WTC11 (cell line): ENCODE data around the gene SLC10A7. TPM values are rescaled to one million over a fixed set of nuclear protein-coding genes. Genes with fewer than 3 reads are reported as not detected.

ENCODE experiments used
- ATAC-seq: fragments of 200-7000 bp; cut with Tn5 transposase; 2 replicates; pipeline ENCODE4 v1.10.0; 2021; ENCODE audit warnings: mild to moderate bottlenecking, moderate library complexity
- CTCF ChIA-PET: fragments of 300-600 bp; sonication (Branson Sonifier 250); formaldehyde crosslinking; loops from one replicate; lab custom pipeline; 2021; ENCODE audit warnings: antibody characterized with exemption; lab: Charles Lee
- POLR2A ChIA-PET: fragments of 350-600 bp; sonication (Branson Sonifier 250); formaldehyde crosslinking; loops from one replicate; lab custom pipeline; 2021; ENCODE audit warnings: antibody characterized with exemption; lab: Charles Lee
- DNase-seq: peaks from one replicate; pipeline ENCODE4 v3.0.0; 2021; ENCODE audit warnings: low spot score
- H3K27ac Mint-ChIP-seq: 2 replicates; pipeline ENCODE4 v1.8.0; 2021; ENCODE audit warnings: mixed read lengths
- H3K27me3 Mint-ChIP-seq: 2 replicates; pipeline ENCODE4 v1.8.0; 2021; ENCODE audit warnings: low read depth, mild to moderate bottlenecking, moderate library complexity, mixed read lengths
- H3K36me3 Mint-ChIP-seq: 2 replicates; pipeline ENCODE4 v1.8.0; 2021; ENCODE audit warnings: mixed read lengths
- H3K4me1 Mint-ChIP-seq: 2 replicates; pipeline ENCODE4 v1.8.0; 2022; ENCODE audit warnings: mixed read lengths
- H3K4me3 Mint-ChIP-seq: 2 replicates; pipeline ENCODE4 v1.8.0; 2021; ENCODE audit warnings: mild to moderate bottlenecking, moderate library complexity, mixed read lengths
- H3K9me3 Mint-ChIP-seq: 2 replicates; pipeline ENCODE4 v1.8.0; 2021; ENCODE audit warnings: mixed read lengths
- CREB1 ChIP-seq: sonication (generic); formaldehyde crosslinking; IDR thresholded peaks from 2 replicates; pipeline ENCODE4 v1.8.0; 2023; ENCODE audit warnings: mild to moderate bottlenecking, missing genetic modification reagents
- CREM ChIP-seq: sonication (generic); formaldehyde crosslinking; IDR thresholded peaks from 2 replicates; pipeline ENCODE4 v1.8.1; 2022; ENCODE audit warnings: mild to moderate bottlenecking, missing genetic modification reagents, moderate library complexity
- EMX1 ChIP-seq: fragments of 250-450 bp; sonication (Bioruptor Pico); IDR thresholded peaks from 2 replicates; pipeline ENCODE4 v1.8.0; 2021; ENCODE audit warnings: mild to moderate bottlenecking
- GABPB1 ChIP-seq: sonication (generic); formaldehyde crosslinking; IDR thresholded peaks from 2 replicates; pipeline ENCODE4 v1.8.1; 2023; ENCODE audit warnings: mild to moderate bottlenecking, missing genetic modification reagents
- JUN ChIP-seq: sonication (generic); formaldehyde crosslinking; IDR thresholded peaks from 2 replicates; pipeline ENCODE4 v1.8.0; 2023; ENCODE audit warnings: mild to moderate bottlenecking, missing genetic modification reagents
- MXD4 ChIP-seq: fragments of 250-450 bp; sonication (Bioruptor Pico); IDR thresholded peaks from 2 replicates; pipeline ENCODE4 v1.8.0; 2021; ENCODE audit warnings: mild to moderate bottlenecking, moderate library complexity, borderline replicate concordance
- MYBL2 ChIP-seq: sonication (generic); formaldehyde crosslinking; IDR thresholded peaks from 2 replicates; pipeline ENCODE4 v1.8.1; 2023; ENCODE audit warnings: mild to moderate bottlenecking, moderate library complexity, missing genetic modification reagents
- NR1H2 ChIP-seq: sonication (generic); formaldehyde crosslinking; IDR thresholded peaks from 2 replicates; pipeline ENCODE4 v1.9.0; 2021; ENCODE audit warnings: mild to moderate bottlenecking, moderate library complexity, missing genetic modification reagents
- NR2C2 ChIP-seq: sonication (generic); formaldehyde crosslinking; IDR thresholded peaks from 2 replicates; pipeline ENCODE4 v1.8.0; 2022; ENCODE audit warnings: mild to moderate bottlenecking, missing genetic modification reagents
- NR3C1 ChIP-seq: sonication (generic); formaldehyde crosslinking; conservative IDR thresholded peaks from 2 replicates; pipeline ENCODE4 v1.8.1; 2023; ENCODE audit warnings: low read depth, mild to moderate bottlenecking, missing genetic modification reagents
- RORB ChIP-seq: fragments of 250-450 bp; sonication (Bioruptor Pico); IDR thresholded peaks from 2 replicates; pipeline ENCODE4 v1.9.0; 2021; ENCODE audit warnings: mild to moderate bottlenecking
- SOX15 ChIP-seq: fragments of 250-450 bp; sonication (Bioruptor Pico); IDR thresholded peaks from 2 replicates; pipeline ENCODE4 v1.9.0; 2021; ENCODE audit warnings: mild to moderate bottlenecking
- ZNF121 ChIP-seq: sonication (generic); formaldehyde crosslinking; IDR thresholded peaks from 2 replicates; pipeline ENCODE4 v1.8.0; 2023; ENCODE audit warnings: missing genetic modification reagents
- ZNF317 ChIP-seq: sonication (generic); formaldehyde crosslinking; IDR thresholded peaks from 2 replicates; pipeline ENCODE4 v1.8.1; 2023; ENCODE audit warnings: low read depth, mild to moderate bottlenecking, moderate library complexity, missing genetic modification reagents, borderline replicate concordance
- ZNF423 ChIP-seq: fragments of 250-450 bp; sonication (Bioruptor Pico); IDR thresholded peaks from 2 replicates; pipeline ENCODE4 v2.1.2; 2022; ENCODE audit warnings: mild to moderate bottlenecking, moderate library complexity
- total RNA-seq: library from RNA; stranded (reverse); gene quantifications from 3 replicates; pipeline ENCODE4 v1.2.3, GENCODE V29; 2021
- TF ChIP-seq, protein P1 (sequence below): sonication (generic); formaldehyde crosslinking; IDR thresholded peaks from 2 replicates; pipeline ENCODE4 v1.8.1; 2022; ENCODE audit warnings: low read depth, mild to moderate bottlenecking, moderate library complexity, missing genetic modification reagents, borderline replicate concordance
- TF ChIP-seq, protein P2 (sequence below): fragments of 250-450 bp; sonication (Bioruptor Pico); IDR thresholded peaks from 2 replicates; pipeline ENCODE4 v1.8.0; 2021; ENCODE audit warnings: mild to moderate bottlenecking
- TF ChIP-seq, protein P3 (sequence below): fragments of 250-450 bp; sonication (Bioruptor Pico); IDR thresholded peaks from 2 replicates; pipeline ENCODE4 v1.9.0; 2021; ENCODE audit warnings: mild to moderate bottlenecking
- TF ChIP-seq, protein P4 (sequence below): fragments of 250-450 bp; sonication (Bioruptor Pico); IDR thresholded peaks from 2 replicates; pipeline ENCODE4 v2.1.2; 2022; ENCODE audit warnings: mild to moderate bottlenecking, moderate library complexity
- TF ChIP-seq, protein P5 (sequence below): sonication (generic); formaldehyde crosslinking; IDR thresholded peaks from 2 replicates; pipeline ENCODE4 v1.8.0; 2022; ENCODE audit warnings: missing genetic modification reagents
- TF ChIP-seq, protein P6 (sequence below): sonication (generic); formaldehyde crosslinking; IDR thresholded peaks from 2 replicates; pipeline ENCODE4 v1.8.0; 2023; ENCODE audit warnings: missing genetic modification reagents

SLC10A7 gene
- total RNA-seq, 1 experiment from 2014 or later: 5.0 TPM

DNA sequence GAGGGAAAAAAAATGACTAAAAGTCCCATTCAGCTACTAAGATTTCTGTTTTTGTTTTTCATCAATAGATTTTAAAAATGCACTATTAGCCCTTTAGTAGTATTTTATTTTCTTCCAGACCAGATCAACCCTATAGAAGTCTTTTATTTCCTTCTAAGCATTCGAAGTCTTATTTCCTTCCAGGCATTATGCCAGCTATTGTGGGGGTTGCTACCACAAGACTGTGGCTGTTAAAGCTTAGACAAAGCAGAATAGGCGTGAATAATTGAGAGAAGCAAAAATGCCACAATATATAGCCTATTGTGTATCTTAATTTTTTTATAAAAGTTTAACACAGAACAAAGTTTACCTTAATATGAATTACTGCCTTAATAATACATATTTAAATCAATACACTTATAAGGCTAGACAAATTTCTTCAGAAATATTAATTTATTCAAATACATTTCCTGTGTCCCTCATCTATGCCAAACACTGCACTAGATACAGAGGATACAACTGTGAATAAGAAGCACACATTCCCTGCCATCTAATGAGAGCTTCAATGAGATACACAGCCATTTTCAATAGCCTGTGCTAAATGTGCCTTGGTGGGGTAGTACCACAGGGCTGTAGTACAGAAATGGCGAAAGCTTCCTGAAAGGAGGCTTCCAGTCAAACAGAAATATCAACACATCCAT, 33.1 kb downstream of the SLC10A7 start (continued):
- no peak for TF ChIP-seq EMX1 (CRISPR knock-in tag)
- no peak for TF ChIP-seq RORB (CRISPR knock-in tag)
- TF ChIP-seq NR3C1 (CRISPR knock-in tag): no peak
- TF ChIP-seq JUN (CRISPR knock-in tag): no peak
- no peak for TF ChIP-seq ZNF121 (CRISPR knock-in tag)
- no peak for TF ChIP-seq MXD4 (CRISPR knock-in tag)

DNA sequence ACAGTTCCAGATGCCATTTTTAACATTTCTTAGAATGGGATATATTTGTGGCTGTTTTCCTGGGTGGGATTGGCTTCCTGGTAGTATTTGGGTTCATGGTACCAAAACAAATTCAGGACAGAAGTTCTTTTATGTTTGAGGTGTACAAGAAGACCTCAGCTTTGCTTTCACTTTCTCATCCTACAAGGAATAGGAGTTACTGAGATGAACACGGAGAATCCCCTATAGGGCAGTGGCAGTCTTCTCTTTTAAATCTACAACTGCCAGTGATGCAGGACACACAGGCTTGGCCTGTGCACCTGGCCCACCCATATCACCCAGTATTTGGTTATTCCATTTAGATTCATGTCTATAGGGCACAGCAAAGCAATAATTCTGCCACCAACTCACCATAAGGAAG, 35.2 kb downstream of the SLC10A7 start:
- ATAC-seq: no peak
- H3K27me3 Mint-ChIP-seq: no peaks in the 10 kb centered on the region
- H3K9me3 Mint-ChIP-seq: peaks cover 22% of the 10 kb centered on the region
- H3K4me1 Mint-ChIP-seq: no peaks in the 10 kb centered on the region
- no peak overlapping the region for H3K27ac Mint-ChIP-seq
- TF ChIP-seq, protein P1, sequence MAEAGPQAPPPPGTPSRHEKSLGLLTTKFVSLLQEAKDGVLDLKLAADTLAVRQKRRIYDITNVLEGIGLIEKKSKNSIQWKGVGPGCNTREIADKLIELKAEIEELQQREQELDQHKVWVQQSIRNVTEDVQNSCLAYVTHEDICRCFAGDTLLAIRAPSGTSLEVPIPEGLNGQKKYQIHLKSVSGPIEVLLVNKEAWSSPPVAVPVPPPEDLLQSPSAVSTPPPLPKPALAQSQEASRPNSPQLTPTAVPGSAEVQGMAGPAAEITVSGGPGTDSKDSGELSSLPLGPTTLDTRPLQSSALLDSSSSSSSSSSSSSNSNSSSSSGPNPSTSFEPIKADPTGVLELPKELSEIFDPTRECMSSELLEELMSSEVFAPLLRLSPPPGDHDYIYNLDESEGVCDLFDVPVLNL: no peak
- TF ChIP-seq MYBL2 (CRISPR knock-in tag) (no peak), NR1H2 (no peak), ZNF423 (no peak), CREB1 (no peak), SOX15 (CRISPR knock-in tag) (no peak), NR2C2 (CRISPR knock-in tag) (no peak), RORB (CRISPR knock-in tag) (no peak)
- TF ChIP-seq, protein P2, sequence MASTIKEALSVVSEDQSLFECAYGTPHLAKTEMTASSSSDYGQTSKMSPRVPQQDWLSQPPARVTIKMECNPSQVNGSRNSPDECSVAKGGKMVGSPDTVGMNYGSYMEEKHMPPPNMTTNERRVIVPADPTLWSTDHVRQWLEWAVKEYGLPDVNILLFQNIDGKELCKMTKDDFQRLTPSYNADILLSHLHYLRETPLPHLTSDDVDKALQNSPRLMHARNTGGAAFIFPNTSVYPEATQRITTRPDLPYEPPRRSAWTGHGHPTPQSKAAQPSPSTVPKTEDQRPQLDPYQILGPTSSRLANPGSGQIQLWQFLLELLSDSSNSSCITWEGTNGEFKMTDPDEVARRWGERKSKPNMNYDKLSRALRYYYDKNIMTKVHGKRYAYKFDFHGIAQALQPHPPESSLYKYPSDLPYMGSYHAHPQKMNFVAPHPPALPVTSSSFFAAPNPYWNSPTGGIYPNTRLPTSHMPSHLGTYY (CRISPR knock-in tag): no peak
- TF ChIP-seq, protein P3, sequence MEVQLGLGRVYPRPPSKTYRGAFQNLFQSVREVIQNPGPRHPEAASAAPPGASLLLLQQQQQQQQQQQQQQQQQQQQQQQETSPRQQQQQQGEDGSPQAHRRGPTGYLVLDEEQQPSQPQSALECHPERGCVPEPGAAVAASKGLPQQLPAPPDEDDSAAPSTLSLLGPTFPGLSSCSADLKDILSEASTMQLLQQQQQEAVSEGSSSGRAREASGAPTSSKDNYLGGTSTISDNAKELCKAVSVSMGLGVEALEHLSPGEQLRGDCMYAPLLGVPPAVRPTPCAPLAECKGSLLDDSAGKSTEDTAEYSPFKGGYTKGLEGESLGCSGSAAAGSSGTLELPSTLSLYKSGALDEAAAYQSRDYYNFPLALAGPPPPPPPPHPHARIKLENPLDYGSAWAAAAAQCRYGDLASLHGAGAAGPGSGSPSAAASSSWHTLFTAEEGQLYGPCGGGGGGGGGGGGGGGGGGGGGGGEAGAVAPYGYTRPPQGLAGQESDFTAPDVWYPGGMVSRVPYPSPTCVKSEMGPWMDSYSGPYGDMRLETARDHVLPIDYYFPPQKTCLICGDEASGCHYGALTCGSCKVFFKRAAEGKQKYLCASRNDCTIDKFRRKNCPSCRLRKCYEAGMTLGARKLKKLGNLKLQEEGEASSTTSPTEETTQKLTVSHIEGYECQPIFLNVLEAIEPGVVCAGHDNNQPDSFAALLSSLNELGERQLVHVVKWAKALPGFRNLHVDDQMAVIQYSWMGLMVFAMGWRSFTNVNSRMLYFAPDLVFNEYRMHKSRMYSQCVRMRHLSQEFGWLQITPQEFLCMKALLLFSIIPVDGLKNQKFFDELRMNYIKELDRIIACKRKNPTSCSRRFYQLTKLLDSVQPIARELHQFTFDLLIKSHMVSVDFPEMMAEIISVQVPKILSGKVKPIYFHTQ (CRISPR knock-in tag): no peak
- TF ChIP-seq, protein P4, sequence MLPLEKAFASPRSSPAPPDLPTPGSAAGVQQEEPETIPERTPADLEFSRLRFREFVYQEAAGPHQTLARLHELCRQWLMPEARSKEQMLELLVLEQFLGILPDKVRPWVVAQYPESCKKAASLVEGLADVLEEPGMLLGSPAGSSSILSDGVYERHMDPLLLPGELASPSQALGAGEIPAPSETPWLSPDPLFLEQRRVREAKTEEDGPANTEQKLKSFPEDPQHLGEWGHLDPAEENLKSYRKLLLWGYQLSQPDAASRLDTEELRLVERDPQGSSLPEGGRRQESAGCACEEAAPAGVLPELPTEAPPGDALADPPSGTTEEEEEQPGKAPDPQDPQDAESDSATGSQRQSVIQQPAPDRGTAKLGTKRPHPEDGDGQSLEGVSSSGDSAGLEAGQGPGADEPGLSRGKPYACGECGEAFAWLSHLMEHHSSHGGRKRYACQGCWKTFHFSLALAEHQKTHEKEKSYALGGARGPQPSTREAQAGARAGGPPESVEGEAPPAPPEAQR (CRISPR knock-in tag): no peak
- TF ChIP-seq, all 79 proteins: peak for 0
- ChIA-PET POLR2A (no interaction called here), CTCF (no interaction called here)
- Mint-ChIP-seq H3K4me3 (no peak overlapping the region), H3K36me3 (peaks cover 11% of the 10 kb centered on the region)
- no peak for DNase-seq

DNA sequence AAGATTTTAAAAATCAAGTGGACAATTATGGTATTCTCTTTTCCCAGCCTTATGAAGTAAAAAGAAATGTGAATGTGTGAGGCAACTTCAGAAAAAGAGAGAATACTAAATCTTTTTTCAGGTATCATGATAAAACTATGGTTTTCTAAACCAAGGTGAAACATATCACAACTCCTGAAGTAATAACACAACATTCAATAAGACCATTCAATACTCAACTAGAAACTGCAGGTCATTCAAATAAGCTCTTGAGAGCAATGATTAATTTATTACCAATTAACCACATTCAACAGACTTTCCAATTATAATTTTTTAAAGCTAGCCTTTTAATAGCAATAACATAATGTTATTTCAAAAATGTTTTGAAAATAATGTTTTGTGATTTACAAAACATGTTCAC, 35.8 kb downstream of the SLC10A7 start:
- TF ChIP-seq GABPB1 (no peak), NR2C2 (CRISPR knock-in tag) (no peak), CREM (CRISPR knock-in tag) (no peak), CREB1 (no peak), NR1H2 (no peak), ZNF317 (no peak)
- TF ChIP-seq, protein P5, sequence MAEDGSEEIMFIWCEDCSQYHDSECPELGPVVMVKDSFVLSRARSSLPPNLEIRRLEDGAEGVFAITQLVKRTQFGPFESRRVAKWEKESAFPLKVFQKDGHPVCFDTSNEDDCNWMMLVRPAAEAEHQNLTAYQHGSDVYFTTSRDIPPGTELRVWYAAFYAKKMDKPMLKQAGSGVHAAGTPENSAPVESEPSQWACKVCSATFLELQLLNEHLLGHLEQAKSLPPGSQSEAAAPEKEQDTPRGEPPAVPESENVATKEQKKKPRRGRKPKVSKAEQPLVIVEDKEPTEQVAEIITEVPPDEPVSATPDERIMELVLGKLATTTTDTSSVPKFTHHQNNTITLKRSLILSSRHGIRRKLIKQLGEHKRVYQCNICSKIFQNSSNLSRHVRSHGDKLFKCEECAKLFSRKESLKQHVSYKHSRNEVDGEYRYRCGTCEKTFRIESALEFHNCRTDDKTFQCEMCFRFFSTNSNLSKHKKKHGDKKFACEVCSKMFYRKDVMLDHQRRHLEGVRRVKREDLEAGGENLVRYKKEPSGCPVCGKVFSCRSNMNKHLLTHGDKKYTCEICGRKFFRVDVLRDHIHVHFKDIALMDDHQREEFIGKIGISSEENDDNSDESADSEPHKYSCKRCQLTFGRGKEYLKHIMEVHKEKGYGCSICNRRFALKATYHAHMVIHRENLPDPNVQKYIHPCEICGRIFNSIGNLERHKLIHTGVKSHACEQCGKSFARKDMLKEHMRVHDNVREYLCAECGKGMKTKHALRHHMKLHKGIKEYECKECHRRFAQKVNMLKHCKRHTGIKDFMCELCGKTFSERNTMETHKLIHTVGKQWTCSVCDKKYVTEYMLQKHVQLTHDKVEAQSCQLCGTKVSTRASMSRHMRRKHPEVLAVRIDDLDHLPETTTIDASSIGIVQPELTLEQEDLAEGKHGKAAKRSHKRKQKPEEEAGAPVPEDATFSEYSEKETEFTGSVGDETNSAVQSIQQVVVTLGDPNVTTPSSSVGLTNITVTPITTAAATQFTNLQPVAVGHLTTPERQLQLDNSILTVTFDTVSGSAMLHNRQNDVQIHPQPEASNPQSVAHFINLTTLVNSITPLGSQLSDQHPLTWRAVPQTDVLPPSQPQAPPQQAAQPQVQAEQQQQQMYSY (CRISPR knock-in tag): no peak
- TF ChIP-seq, protein P6, sequence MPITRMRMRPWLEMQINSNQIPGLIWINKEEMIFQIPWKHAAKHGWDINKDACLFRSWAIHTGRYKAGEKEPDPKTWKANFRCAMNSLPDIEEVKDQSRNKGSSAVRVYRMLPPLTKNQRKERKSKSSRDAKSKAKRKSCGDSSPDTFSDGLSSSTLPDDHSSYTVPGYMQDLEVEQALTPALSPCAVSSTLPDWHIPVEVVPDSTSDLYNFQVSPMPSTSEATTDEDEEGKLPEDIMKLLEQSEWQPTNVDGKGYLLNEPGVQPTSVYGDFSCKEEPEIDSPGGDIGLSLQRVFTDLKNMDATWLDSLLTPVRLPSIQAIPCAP (CRISPR knock-in tag): no peak
- POLR2A ChIA-PET: no interaction called here
- Mint-ChIP-seq H3K36me3 (peaks cover 11% of the 10 kb centered on the region), H3K4me3 (no peak overlapping the region), H3K27ac (no peak overlapping the region), H3K9me3 (peaks cover 22% of the 10 kb centered on the region), H3K4me1 (no peaks in the 10 kb centered on the region), H3K27me3 (no peaks in the 10 kb centered on the region)
- DNase-seq (no peak), ATAC-seq (no peak)
- CTCF ChIA-PET: no interaction called here
